Left renal pelvis (tissue), 4 donors: ENCODE results near the gene SPDYE2B. TPM values are rescaled to one million over a fixed set of nuclear protein-coding genes. Genes with fewer than 3 reads are reported as not detected.
"Not testable (repeated sequence)": the region's sequence is repeated elsewhere in the genome, so short reads cannot be mapped to it uniquely, and the experiment has no call there.

ENCODE experiments used
- DNase-seq, 4 donors: peaks; one replicate each; pipeline ENCODE4 v3.0.0-alpha.2; 2013; ENCODE audit warnings: low read depth in 4 of 4, low spot score in 3 of 4
- polyA plus RNA-seq, 4 donors: library from polyadenylated mRNA; unstranded; fragments of 120-200 nt; gene quantifications; one replicate each; pipeline ENCODE4 v1.2.1, GENCODE V29; 2013; ENCODE audit not compliant: insufficient read length in 4 of 4

SPDYE2B gene
- polyA plus RNA-seq: 1 to 10 TPM in 1 of 4 donors, under 1 TPM in 3; 0.31 to 1.6 (median 0.56) TPM

- DNase-seq: not testable (repeated sequence)
Observed at GRCh38 chr7:102649924-102650323, at the start of gene SPDYE2B. Gene SPDYE2B, plus strand, starts transcription at chr7:102650319. Its CDS starts 2,030 bp downstream, at chr7:102652349.

- DNase-seq: not testable (repeated sequence)
Observed at GRCh38 chr7:102602317-102602716, 47.8 kb upstream of the SPDYE2B start.

- not testable (repeated sequence) for DNase-seq
Observed at GRCh38 chr7:102604431-102605145, 45.5 kb upstream of the SPDYE2B start.

GRCh38 chr7:102606848-102607247, 43.3 kb upstream of the SPDYE2B start:
- DNase-seq: not testable (repeated sequence)

- DNase-seq: not testable (repeated sequence)
Observed at GRCh38 chr7:102609734-102610133, 40.4 kb upstream of the SPDYE2B start.

- DNase-seq: not testable (repeated sequence)
Observed at GRCh38 chr7:102610441-102610840, 39.7 kb upstream of the SPDYE2B start.

- DNase-seq: not testable (repeated sequence)
Observed at GRCh38 chr7:102611013-102611674, 39.0 kb upstream of the SPDYE2B start.

GRCh38 chr7:102611675-102612325, 38.3 kb upstream of the SPDYE2B start:
- peak in 1 of 4 donors; percentile 2 for DNase-seq

GRCh38 chr7:102613575-102614345, 36.4 kb upstream of the SPDYE2B start:
- not testable (repeated sequence) for DNase-seq

GRCh38 chr7:102614346-102614697, 35.8 kb upstream of the SPDYE2B start:
- DNase-seq: not testable (repeated sequence)

GRCh38 chr7:102614873-102615272, 35.2 kb upstream of the SPDYE2B start:
- not testable (repeated sequence) for DNase-seq

- DNase-seq: not testable (repeated sequence)
Observed at GRCh38 chr7:102615930-102616329, 34.2 kb upstream of the SPDYE2B start.

- peak in 1 of 4 donors; percentile 1 for DNase-seq
Observed at GRCh38 chr7:102616507-102617125, 33.5 kb upstream of the SPDYE2B start, which contains the start of gene RASA4. Gene RASA4, minus strand, starts transcription at chr7:102616756. Its CDS starts 67 bp downstream, at chr7:102616689.

- not testable (repeated sequence) for DNase-seq
Observed at GRCh38 chr7:102618122-102618521, 32.0 kb upstream of the SPDYE2B start.

- not testable (repeated sequence) for DNase-seq
Observed at GRCh38 chr7:102627271-102627904, 22.7 kb upstream of the SPDYE2B start.

- DNase-seq: not testable (repeated sequence)
Observed at GRCh38 chr7:102630622-102631021, 19.5 kb upstream of the SPDYE2B start.

- DNase-seq: not testable (repeated sequence)
Observed at GRCh38 chr7:102634299-102634698, 15.8 kb upstream of the SPDYE2B start.

- DNase-seq: not testable (repeated sequence)
Observed at GRCh38 chr7:102635354-102635753, 14.8 kb upstream of the SPDYE2B start.

GRCh38 chr7:102636956-102637355, 13.2 kb upstream of the SPDYE2B start:
- not testable (repeated sequence) for DNase-seq
